HL-60 (cell line): ENCODE measurements around the gene INPP4B.

Source experiments
- DNase-seq, 2 experiments: peaks; one replicate each; pipeline ENCODE4 v3.0.0-alpha.2; 2010 to 2020; ENCODE audit warnings: low read depth in 1 of 2, low spot score in 1 of 2
- H3K27ac ChIP-seq: fragments of 250-450 bp; sonication (Bioruptor Pico); replicated peaks from 2 replicates; pipeline ENCODE4 v1.5.1; 2020; ENCODE audit warnings: mild to moderate bottlenecking, moderate library complexity
- H3K27me3 ChIP-seq: fragments of 250-450 bp; sonication (Bioruptor Pico); 2 replicates; pipeline ENCODE4 v1.5.1; 2021; ENCODE audit warnings: mild to moderate bottlenecking, moderate library complexity; ENCODE audit not compliant: insufficient read depth, poor library complexity, severe bottlenecking
- H3K4me3 ChIP-seq: replicated peaks from 2 replicates; pipeline ENCODE4 v1.5.1; 2011; ENCODE audit warnings: mild to moderate bottlenecking, control low read depth, low read length; ENCODE audit not compliant: insufficient read depth
- GABPA ChIP-seq: IDR thresholded peaks from 2 replicates; pipeline ENCODE4 v1.6.1; 2012; ENCODE audit warnings: low read depth
- POLR2AphosphoS5 ChIP-seq: IDR thresholded peaks from 2 replicates; pipeline ENCODE4 v1.6.1; 2012; ENCODE audit warnings: low read depth
- SPI1 ChIP-seq: IDR thresholded peaks from 2 replicates; pipeline ENCODE4 v1.6.1; 2012; ENCODE audit warnings: low read depth, mild to moderate bottlenecking, borderline replicate concordance
- TF ChIP-seq, protein P1 (sequence below): IDR thresholded peaks from 2 replicates; pipeline ENCODE4 v1.6.1; 2012; ENCODE audit warnings: low read depth; ENCODE audit not compliant: insufficient replicate concordance
- TF ChIP-seq, protein P2 (sequence below): IDR thresholded peaks from one replicate; pipeline ENCODE4 v1.5.1; 2011; ENCODE audit warnings: low read length, control low read depth, inconsistent platforms; ENCODE audit not compliant: insufficient read depth

Gene INPP4B

DNA sequence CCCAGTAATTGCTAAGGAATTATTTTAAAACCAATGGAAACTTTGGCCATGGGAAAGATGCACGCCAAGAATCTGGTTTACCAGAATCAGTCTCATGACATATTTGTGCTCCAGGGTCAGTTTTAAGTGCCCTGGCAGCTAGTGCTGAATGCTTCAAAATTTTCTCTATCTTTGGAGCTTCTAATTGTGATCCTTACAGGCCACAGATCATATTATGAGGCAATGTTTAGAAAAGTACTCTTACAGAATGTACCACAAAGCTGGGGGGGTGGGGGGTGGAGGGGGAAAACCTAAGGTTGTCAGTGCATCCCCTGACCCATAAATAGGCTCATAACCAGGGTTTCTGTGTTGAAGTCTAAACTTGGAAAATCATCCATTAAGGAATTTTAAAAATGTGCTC is 514.5 kb downstream of the INPP4B start:
- no peak for DNase-seq
- no peak overlapping the region for H3K4me3 ChIP-seq
- H3K27me3 ChIP-seq: no peaks in the 10 kb centered on the region
- H3K27ac ChIP-seq: no peak overlapping the region
- TF ChIP-seq, protein P1, sequence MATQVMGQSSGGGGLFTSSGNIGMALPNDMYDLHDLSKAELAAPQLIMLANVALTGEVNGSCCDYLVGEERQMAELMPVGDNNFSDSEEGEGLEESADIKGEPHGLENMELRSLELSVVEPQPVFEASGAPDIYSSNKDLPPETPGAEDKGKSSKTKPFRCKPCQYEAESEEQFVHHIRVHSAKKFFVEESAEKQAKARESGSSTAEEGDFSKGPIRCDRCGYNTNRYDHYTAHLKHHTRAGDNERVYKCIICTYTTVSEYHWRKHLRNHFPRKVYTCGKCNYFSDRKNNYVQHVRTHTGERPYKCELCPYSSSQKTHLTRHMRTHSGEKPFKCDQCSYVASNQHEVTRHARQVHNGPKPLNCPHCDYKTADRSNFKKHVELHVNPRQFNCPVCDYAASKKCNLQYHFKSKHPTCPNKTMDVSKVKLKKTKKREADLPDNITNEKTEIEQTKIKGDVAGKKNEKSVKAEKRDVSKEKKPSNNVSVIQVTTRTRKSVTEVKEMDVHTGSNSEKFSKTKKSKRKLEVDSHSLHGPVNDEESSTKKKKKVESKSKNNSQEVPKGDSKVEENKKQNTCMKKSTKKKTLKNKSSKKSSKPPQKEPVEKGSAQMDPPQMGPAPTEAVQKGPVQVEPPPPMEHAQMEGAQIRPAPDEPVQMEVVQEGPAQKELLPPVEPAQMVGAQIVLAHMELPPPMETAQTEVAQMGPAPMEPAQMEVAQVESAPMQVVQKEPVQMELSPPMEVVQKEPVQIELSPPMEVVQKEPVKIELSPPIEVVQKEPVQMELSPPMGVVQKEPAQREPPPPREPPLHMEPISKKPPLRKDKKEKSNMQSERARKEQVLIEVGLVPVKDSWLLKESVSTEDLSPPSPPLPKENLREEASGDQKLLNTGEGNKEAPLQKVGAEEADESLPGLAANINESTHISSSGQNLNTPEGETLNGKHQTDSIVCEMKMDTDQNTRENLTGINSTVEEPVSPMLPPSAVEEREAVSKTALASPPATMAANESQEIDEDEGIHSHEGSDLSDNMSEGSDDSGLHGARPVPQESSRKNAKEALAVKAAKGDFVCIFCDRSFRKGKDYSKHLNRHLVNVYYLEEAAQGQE: no peak
- TF ChIP-seq GABPA (no peak), POLR2AphosphoS5 (no peak)
- TF ChIP-seq, protein P2, sequence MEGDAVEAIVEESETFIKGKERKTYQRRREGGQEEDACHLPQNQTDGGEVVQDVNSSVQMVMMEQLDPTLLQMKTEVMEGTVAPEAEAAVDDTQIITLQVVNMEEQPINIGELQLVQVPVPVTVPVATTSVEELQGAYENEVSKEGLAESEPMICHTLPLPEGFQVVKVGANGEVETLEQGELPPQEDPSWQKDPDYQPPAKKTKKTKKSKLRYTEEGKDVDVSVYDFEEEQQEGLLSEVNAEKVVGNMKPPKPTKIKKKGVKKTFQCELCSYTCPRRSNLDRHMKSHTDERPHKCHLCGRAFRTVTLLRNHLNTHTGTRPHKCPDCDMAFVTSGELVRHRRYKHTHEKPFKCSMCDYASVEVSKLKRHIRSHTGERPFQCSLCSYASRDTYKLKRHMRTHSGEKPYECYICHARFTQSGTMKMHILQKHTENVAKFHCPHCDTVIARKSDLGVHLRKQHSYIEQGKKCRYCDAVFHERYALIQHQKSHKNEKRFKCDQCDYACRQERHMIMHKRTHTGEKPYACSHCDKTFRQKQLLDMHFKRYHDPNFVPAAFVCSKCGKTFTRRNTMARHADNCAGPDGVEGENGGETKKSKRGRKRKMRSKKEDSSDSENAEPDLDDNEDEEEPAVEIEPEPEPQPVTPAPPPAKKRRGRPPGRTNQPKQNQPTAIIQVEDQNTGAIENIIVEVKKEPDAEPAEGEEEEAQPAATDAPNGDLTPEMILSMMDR: no peak

DNA sequence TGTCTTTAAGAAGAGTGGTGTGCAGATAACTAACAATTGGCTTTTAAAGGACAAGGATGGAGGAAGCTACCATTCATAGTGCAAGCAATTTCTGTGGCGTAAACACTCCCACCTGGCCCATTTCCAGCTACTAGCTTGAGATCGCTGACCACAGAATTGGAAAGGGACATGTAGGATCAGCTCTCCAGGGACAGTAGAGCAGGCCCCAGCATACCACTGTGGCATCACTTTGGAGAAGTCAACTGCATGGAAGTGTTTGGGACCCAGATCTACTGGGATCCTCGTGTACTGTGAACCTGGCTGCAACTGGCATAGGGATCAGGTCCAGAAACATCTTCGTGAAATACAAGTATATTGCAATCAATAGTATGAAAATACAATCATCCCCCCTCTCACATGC is 515.0 kb downstream of the INPP4B start:
- DNase-seq: no peak
- TF ChIP-seq, protein P2: no peak
- TF ChIP-seq SPI1: no peak
- TF ChIP-seq, protein P1: no peak
- TF ChIP-seq POLR2AphosphoS5: no peak
- TF ChIP-seq GABPA: no peak
- no peak overlapping the region for H3K4me3 ChIP-seq
- no peaks in the 10 kb centered on the region for H3K27me3 ChIP-seq
- H3K27ac ChIP-seq: no peak overlapping the region

DNA sequence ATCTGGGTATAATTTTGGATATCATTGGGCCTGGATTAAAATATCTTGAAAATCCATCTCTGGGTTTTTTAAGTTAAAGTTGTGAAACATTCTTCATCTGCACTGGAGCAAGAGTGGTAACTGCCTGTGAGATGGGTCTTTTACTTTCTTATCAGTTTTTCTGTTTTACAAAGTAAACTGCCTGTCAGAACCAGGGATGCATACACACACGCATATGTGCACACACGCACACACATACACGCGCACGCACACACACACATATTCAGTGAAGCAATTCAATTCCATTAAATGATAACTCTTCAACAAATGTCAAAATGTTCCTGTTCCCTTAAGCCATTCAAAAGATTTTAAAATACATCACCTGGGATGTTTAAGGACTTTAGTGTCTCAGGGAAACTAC is 515.8 kb downstream of the INPP4B start:
- Histone ChIP-seq H3K4me3 (no peak overlapping the region), H3K27ac (no peak overlapping the region), H3K27me3 (no peaks in the 10 kb centered on the region)
- TF ChIP-seq POLR2AphosphoS5: no peak
- TF ChIP-seq, protein P2: no peak
- TF ChIP-seq GABPA: no peak
- TF ChIP-seq, protein P1: no peak
- TF ChIP-seq SPI1: no peak
- no peak for DNase-seq
